Activated gamma-delta T cell treated with anti-CD3 and anti-CD28 coated beads, Interleukin-2, amount 50 U/mL, for 16 hours (primary cell): Measurements from ENCODE around the gene CAPZB.

ENCODE experiments used
- DNase-seq: peaks from one replicate; pipeline ENCODE4 v3.0.0-alpha.2; 2020; ENCODE audit warnings: low read depth

The CAPZB gene

DNA sequence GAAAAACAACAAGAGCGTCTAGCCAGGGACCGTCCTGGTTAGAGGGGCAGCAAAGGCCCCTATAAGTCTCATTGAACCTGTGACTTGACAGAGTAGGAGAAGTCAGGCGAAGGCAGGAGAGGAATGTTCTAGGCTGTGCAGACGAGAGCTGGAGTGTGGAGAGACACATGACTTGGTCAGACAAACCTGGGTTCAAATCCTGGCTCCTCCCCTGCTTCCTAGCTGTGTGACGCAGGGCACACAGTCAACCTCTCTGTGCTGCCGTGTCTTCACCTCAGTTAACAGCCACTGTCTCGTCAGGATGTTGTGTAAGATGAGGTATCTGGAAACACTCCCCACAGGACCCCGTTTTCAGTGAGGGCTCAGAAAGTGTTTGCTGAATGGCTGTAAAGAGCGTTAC lies 157.6 kb downstream of the CAPZB start:
- no peak for DNase-seq

- no peak for DNase-seq
Measured at GRCh38 chr1:19327301-19327700, 158.0 kb downstream of the CAPZB start.

GRCh38 chr1:19326748-19327065 lies 158.6 kb downstream of the CAPZB start:
- no peak for DNase-seq

GRCh38 chr1:19325958-19326747 lies 159.2 kb downstream of the CAPZB start:
- no peak for DNase-seq

GRCh38 chr1:19325368-19325957 lies 159.9 kb downstream of the CAPZB start:
- DNase-seq: no peak

GRCh38 chr1:19324665-19324990 lies 160.7 kb downstream of the CAPZB start:
- DNase-seq: no peak

DNA sequence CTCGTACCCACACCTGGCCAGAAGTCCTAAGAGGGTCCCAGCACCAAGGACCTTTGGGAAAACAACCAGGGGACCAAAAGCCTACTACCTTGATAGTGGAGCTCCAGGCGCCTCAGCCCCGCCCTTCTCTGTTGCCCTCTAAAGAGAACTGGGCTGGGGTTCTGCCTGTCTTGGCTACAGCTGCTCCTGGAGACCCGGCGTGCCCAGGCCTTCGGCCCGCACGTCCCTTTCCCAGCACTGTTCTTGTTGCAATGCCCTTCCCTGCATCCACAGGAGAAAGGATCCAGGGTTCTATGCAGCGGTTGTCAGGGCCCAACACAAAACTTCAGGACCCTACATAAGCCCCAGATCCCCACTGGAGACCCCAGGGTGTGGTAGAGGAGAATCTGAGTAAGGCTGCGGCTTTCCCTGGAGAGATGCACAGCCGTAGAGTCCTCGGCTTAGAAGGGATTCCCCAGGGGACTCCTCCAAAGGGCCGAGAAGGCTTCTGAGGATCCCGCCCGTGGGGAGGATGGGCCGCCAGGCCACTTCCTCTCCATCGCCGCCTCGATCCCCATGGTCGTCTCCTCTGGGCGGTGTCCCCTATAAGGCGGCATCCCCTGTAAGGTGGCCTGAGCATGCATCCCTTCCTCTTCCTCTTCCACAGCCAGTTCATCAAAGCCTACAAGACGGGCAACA lies 161.2 kb downstream of the CAPZB start:
- DNase-seq: no peak

DNA sequence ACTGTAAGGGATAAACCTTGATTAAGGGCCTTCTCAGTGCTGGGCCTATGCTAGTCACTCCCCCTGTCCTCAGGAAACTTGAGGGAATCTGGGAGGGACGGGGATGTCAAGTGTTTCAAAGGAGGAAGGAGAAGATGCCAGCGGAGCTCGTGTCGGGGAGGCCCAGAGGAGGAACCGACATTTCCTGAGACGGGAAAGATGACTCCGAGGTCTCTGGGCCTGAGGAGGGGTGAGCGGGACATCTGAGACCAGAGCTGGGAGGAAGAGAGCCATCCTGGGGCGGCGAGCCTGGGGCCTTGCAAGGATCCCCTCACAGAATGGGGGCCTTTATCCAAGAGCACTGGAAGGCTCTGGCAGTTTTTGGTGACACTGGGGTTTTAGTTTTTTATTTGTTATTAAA lies 162.9 kb downstream of the CAPZB start:
- no peak for DNase-seq

DNA sequence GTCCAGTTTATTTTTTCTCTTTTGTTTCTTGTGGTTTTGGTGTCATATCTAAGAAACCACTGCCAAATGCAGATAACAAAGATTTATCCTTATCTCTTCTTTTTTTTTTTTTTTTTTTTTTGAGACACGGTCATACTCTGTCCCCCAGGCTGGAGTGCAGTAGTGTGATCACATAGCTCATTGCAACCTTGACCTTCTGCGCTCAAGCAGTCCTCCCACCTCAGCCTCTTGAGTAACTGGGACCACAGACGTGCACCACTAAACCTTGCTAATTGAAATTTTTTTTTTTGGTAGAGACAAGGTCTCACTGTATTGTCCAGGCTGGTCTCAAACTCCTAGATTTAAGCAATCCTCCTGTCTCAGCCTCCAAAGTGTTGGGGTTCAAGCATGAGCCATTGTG lies 164.3 kb downstream of the CAPZB start:
- no peak for DNase-seq

GRCh38 chr1:19319196-19319595 lies 166.1 kb downstream of the CAPZB start:
- DNase-seq: no peak

- no peak for DNase-seq
Measured at GRCh38 chr1:19317126-19317910, 168.0 kb downstream of the CAPZB start.

- no peak for DNase-seq
Measured at GRCh38 chr1:19315378-19316198, 169.8 kb downstream of the CAPZB start.

GRCh38 chr1:19313961-19314882 lies 171.1 kb downstream of the CAPZB start:
- no peak for DNase-seq

GRCh38 chr1:19313636-19313959 lies 171.7 kb downstream of the CAPZB start:
- DNase-seq: no peak

- no peak for DNase-seq
Measured at GRCh38 chr1:19312782-19313635, 172.3 kb downstream of the CAPZB start.

- DNase-seq: peak; percentile 79
Measured at GRCh38 chr1:19311931-19312781, 173.2 kb downstream of the CAPZB start, which contains the start of the genes AKR7A2 and SLC66A1. AKR7A2 (minus strand) TSS chr1:19312144; CDS start chr1:19312124, 20 bp downstream. SLC66A1 (plus strand) TSS chr1:19312326; CDS start chr1:19317678, 5,352 bp downstream.

DNA sequence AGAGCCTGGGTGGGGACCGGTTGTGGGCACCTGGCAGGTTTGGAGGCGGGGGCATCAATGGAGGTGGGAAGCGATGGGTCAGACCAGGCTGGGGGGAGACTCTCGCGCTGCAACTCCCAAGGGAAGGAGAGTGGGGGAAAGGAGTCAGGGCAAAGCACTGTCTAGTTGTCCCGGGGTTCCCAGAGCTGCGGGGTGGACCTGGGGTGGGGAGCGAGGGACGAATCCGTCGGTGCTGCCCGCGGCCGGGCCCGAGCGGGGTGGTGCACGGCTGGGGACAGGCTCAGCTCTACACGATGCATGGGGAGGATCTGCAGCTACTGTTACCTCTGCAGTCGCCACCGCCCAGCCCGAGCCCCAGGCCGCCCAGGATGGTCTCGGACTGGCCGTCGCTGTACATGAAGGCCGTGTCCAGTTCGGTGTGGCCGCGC lies 173.8 kb downstream of the CAPZB start:
- DNase-seq: no peak

DNA sequence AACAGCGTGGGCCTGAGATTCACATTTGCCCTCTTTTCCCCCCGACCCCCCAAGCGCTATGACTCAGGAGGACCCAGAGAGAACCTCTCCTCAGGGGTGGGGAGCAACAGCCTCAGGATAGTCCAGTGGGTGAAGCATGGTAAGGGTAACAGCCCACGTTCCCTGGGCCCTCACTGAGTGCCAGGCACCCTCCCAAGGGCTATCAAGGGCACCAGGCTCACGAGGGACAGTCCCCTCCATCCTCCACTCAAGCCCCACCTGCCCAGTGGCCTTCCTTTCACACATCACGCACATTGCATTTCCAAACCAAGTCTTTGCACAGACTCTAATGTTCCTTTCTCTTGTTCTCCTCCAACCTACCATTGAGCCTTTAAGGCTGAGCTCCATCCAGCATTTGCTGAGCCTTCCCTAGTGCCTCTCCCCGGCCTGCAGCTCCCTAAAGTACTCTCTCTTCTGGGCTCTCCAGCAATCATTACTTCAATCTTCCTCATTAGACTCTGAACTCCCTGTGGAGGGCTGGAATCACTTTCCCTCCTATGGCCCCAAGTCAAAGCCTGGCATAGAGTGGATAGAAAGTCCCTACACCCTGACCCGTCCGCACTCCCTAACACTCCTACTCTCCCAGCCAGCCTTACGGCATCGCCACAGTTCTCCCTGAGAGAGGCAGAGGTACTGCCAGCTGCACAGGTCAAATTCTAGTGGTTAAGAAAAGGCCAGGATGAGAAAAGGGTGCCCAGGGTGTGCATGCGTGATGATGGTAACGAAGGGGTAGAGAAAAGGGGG lies 174.4 kb downstream of the CAPZB start:
- DNase-seq: no peak
